Osteoblast (primary cell): ENCODE measurements around the gene SETD3. TPM values are rescaled to one million over a fixed set of nuclear protein-coding genes. Genes with fewer than 3 reads are reported as not detected.
A peak's percentile ranks its signal among the peaks of the same experiment; 100 is the strongest.

Experiments
- DNase-seq: peaks from one replicate; pipeline ENCODE4 v3.0.0; 2011; ENCODE audit warnings: low spot score, mixed read lengths; ENCODE audit not compliant: insufficient read length; ENCODE audit errors: missing footprints
- H2AFZ ChIP-seq: 2 replicates; pipeline ENCODE4 v1.6.0; 2011; ENCODE audit warnings: mild to moderate bottlenecking, low read length
- H3K27ac ChIP-seq: 2 replicates; pipeline ENCODE4 v1.5.1; 2011; ENCODE audit warnings: mild to moderate bottlenecking, low read depth, low read length, moderate library complexity
- H3K27me3 ChIP-seq: 2 replicates; pipeline ENCODE4 v1.6.0; 2012; ENCODE audit warnings: mild to moderate bottlenecking, control low read depth, inconsistent platforms, low read length, moderate library complexity; ENCODE audit not compliant: insufficient read depth
- H3K36me3 ChIP-seq: 2 replicates; pipeline ENCODE4 v1.5.1; 2011; ENCODE audit warnings: mild to moderate bottlenecking, low read length, control low read depth, moderate library complexity; ENCODE audit not compliant: insufficient read depth
- H3K4me1 ChIP-seq: 2 replicates; pipeline ENCODE4 v1.5.1; 2011; ENCODE audit warnings: mild to moderate bottlenecking, low read length, control low read depth, moderate library complexity; ENCODE audit not compliant: insufficient read depth
- H3K4me2 ChIP-seq: 2 replicates; pipeline ENCODE4 v1.6.0; 2011; ENCODE audit warnings: mild to moderate bottlenecking, low read length; ENCODE audit not compliant: insufficient read depth
- H3K4me3 ChIP-seq: fragments of 200-600 bp; sonication (generic); 3 replicates; pipeline ENCODE4 v1.5.1; 2012; ENCODE audit warnings: mild to moderate bottlenecking, low read length, inconsistent platforms; ENCODE audit not compliant: insufficient read depth
- H3K79me2 ChIP-seq: 2 replicates; pipeline ENCODE4 v1.6.0; 2012; ENCODE audit warnings: mild to moderate bottlenecking, low read length, control low read depth, inconsistent platforms; ENCODE audit not compliant: insufficient read depth
- H3K9me3 ChIP-seq: 2 replicates; pipeline ENCODE4 v1.5.1; 2011; ENCODE audit warnings: low read depth, low read length, control low read depth
- H4K20me1 ChIP-seq: 2 replicates; pipeline ENCODE4 v1.6.0; 2012; ENCODE audit warnings: mild to moderate bottlenecking, low read length, control low read depth; ENCODE audit not compliant: insufficient read depth
- CTCF ChIP-seq: IDR thresholded peaks from 2 replicates; pipeline ENCODE4 v1.5.1; 2011; ENCODE audit warnings: mild to moderate bottlenecking, low read depth, low read length, moderate library complexity; ENCODE audit errors: extremely low read depth
- total RNA-seq: library from RNA; depleted of rRNA; stranded (reverse); fragments of >200 nt; gene quantifications from 2 replicates; pipeline ENCODE4 v1.2.3, GENCODE V29; 2012

The SETD3 gene
- total RNA-seq, 1 donor = 65.1 TPM

GRCh38 chr14:99426813-99427346, 53.8 kb downstream of the SETD3 start:
- peaks cover 8% of the 10 kb centered on the region for H3K4me1 ChIP-seq
- H3K9me3 ChIP-seq = no peaks in the 10 kb centered on the region
- DNase-seq = no peak
- H3K36me3 ChIP-seq = peaks cover 11% of the 10 kb centered on the region
- H3K79me2 ChIP-seq = no peaks in the 10 kb centered on the region
- no peak overlapping the region for H3K4me2 ChIP-seq
- H3K27me3 ChIP-seq = no peaks in the 10 kb centered on the region
- no peaks in the 10 kb centered on the region for H4K20me1 ChIP-seq
- no peak overlapping the region for H2AFZ ChIP-seq
- no peak for TF ChIP-seq CTCF
- H3K4me3 ChIP-seq = no peak overlapping the region
- H3K27ac ChIP-seq = peak overlapping the region; percentile 23

- H3K4me1 ChIP-seq = peaks cover 8% of the 10 kb centered on the region
- no peak for TF ChIP-seq CTCF
- no peaks in the 10 kb centered on the region for H4K20me1 ChIP-seq
- H3K27ac ChIP-seq = no peak overlapping the region
- no peaks in the 10 kb centered on the region for H3K27me3 ChIP-seq
- DNase-seq = peak; percentile 55
- no peak overlapping the region for H3K4me3 ChIP-seq
- H3K79me2 ChIP-seq = no peaks in the 10 kb centered on the region
- no peak overlapping the region for H2AFZ ChIP-seq
- H3K9me3 ChIP-seq = no peaks in the 10 kb centered on the region
- no peak overlapping the region for H3K4me2 ChIP-seq
- peaks cover 11% of the 10 kb centered on the region for H3K36me3 ChIP-seq
These were observed 54.4 kb downstream of the SETD3 start for GRCh38 chr14:99426265-99426664.

GRCh38 chr14:99425272-99425681, 55.4 kb downstream of the SETD3 start:
- Histone ChIP-seq H3K4me3 (no peak overlapping the region), H3K9me3 (no peaks in the 10 kb centered on the region), H3K36me3 (peaks cover 11% of the 10 kb centered on the region), H2AFZ (no peak overlapping the region), H3K27ac (no peak overlapping the region), H3K27me3 (no peaks in the 10 kb centered on the region), H3K79me2 (no peaks in the 10 kb centered on the region), H4K20me1 (no peaks in the 10 kb centered on the region), H3K4me1 (peaks cover 8% of the 10 kb centered on the region), H3K4me2 (no peak overlapping the region)
- no peak for TF ChIP-seq CTCF
- DNase-seq = peak; percentile 58

- peaks cover 8% of the 10 kb centered on the region for H3K4me1 ChIP-seq
- no peak overlapping the region for H2AFZ ChIP-seq
- no peaks in the 10 kb centered on the region for H4K20me1 ChIP-seq
- no peak overlapping the region for H3K4me2 ChIP-seq
- no peaks in the 10 kb centered on the region for H3K79me2 ChIP-seq
- no peak overlapping the region for H3K4me3 ChIP-seq
- H3K27me3 ChIP-seq = no peaks in the 10 kb centered on the region
- no peak for DNase-seq
- H3K9me3 ChIP-seq = no peaks in the 10 kb centered on the region
- no peak overlapping the region for H3K27ac ChIP-seq
- H3K36me3 ChIP-seq = peaks cover 8% of the 10 kb centered on the region
- no peak for TF ChIP-seq CTCF
These were observed 56.3 kb downstream of the SETD3 start for GRCh38 chr14:99424306-99424877.
